ENCODE results near the gene VAMP3. TPM values are rescaled to one million over a fixed set of nuclear protein-coding genes. Genes with fewer than 3 reads are reported as not detected.

Gene VAMP3
- total RNA-seq, 1 donor from 2014 or later = 79.1 TPM

DNA sequence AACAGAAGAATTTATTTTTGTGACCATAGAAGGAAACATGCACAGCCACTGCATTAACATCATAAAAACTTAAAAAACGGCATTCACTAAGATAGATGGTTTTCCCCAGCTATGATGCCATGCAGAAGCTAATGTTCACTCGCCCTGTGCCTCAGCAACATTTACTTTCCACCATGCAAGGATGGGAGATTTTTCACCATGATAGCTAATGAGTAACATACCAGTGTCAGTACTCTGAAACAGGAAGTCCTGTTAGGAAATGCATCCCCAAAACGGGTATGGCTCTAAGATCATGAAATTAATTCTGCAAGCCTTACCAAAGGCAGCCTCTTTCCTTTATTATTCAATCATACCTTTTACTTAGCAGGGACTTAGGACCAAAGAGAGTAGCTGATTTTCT is 17.5 kb upstream of the VAMP3 start:
- H3K4me3 ChIP-seq = no peak overlapping the region
- H3K27me3 ChIP-seq = no peaks in the 10 kb centered on the region
- no peak overlapping the region for H3K27ac ChIP-seq
- no peak for DNase-seq (ENCODE audit: low spot score in 2 of 2)
- no peaks in the 10 kb centered on the region for H3K9me3 ChIP-seq
- H3K4me1 ChIP-seq = peaks cover 0 to 4% of the 10 kb centered on the region in 2 donors
- intact Hi-C loops (cut with DNase I) = no loop called here
- no peaks in the 10 kb centered on the region for H3K36me3 ChIP-seq
- TF ChIP-seq, protein P1, sequence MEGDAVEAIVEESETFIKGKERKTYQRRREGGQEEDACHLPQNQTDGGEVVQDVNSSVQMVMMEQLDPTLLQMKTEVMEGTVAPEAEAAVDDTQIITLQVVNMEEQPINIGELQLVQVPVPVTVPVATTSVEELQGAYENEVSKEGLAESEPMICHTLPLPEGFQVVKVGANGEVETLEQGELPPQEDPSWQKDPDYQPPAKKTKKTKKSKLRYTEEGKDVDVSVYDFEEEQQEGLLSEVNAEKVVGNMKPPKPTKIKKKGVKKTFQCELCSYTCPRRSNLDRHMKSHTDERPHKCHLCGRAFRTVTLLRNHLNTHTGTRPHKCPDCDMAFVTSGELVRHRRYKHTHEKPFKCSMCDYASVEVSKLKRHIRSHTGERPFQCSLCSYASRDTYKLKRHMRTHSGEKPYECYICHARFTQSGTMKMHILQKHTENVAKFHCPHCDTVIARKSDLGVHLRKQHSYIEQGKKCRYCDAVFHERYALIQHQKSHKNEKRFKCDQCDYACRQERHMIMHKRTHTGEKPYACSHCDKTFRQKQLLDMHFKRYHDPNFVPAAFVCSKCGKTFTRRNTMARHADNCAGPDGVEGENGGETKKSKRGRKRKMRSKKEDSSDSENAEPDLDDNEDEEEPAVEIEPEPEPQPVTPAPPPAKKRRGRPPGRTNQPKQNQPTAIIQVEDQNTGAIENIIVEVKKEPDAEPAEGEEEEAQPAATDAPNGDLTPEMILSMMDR (IDR thresholded peaks at IDR 0.05) = no peak

DNA sequence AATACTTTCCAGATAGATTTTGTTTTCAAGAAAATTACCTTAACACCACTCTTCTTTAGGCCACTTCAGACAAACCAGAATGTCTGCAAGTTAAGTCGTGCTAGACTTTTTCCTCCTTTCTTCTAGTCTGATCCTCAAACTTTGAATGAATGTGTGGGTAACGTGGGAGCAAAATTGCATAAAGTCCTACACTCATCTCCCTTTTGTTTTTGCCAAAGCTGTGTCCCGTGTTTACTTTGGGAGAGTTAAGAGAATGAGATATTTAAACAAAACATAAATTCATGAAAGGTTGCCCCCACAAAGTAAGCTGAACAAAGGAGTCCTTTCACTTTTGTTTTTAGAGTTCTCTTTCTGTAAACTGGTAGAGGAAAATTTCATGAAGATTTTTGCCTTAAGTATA is 16.9 kb upstream of the VAMP3 start:
- DNase-seq (ENCODE audit: low spot score in 2 of 2) = no peak
- Histone ChIP-seq H3K36me3 (no peaks in the 10 kb centered on the region), H3K4me1 (peaks cover 0 to 4% of the 10 kb centered on the region in 2 donors), H3K27me3 (no peaks in the 10 kb centered on the region), H3K27ac (no peak overlapping the region), H3K4me3 (no peak overlapping the region), H3K9me3 (no peaks in the 10 kb centered on the region)
- TF ChIP-seq, protein P1 (IDR thresholded peaks at IDR 0.05) = no peak
- intact Hi-C loops (cut with DNase I) = no loop called here

DNA sequence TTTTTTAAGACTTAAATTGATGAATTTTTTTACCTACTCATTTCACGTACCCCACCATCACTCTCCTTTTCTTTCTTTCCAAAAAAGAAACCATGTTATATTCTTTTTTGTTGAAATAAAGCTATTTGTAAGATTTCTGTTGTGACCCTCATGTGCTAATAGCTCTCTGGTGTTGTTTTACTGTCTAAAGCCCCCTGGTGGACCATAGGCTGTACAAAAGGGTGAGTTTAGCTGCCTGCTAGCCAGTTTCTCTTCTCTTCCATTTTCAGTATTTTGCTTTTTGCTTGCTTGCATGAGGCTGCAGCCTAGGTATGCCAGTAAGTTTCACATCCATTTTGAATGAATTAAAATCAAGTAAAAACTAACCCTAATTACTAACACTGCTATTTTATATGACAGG is 15.6 kb upstream of the VAMP3 start:
- intact Hi-C loops (cut with DNase I) = no loop called here
- H3K36me3 ChIP-seq = no peaks in the 10 kb centered on the region
- no peaks in the 10 kb centered on the region for H3K9me3 ChIP-seq
- H3K4me1 ChIP-seq = peaks cover 0 to 4% of the 10 kb centered on the region in 2 donors
- no peaks in the 10 kb centered on the region for H3K27me3 ChIP-seq
- H3K4me3 ChIP-seq = no peak overlapping the region
- H3K27ac ChIP-seq = no peak overlapping the region
- DNase-seq (ENCODE audit: low spot score in 2 of 2) = no peak
- TF ChIP-seq, protein P1 (IDR thresholded peaks at IDR 0.05) = no peak

DNA sequence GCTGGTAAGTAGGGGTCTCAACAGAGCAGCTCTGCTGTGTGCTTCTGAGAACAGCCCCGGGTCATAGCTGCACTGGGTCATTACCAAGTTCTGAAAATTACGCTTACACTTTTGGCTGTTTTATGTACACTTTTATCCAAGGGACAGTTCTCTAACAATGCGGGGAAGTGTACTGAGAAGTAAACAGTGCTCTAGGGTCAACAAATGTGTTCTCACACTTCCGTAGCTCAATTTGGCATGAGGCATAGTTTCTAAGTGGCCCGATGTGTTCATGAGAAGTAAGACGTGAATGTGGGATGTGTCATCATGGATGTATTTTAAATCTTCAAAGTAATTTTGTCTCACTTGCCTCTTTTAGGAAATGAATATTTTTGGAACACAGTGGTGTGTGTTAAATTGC is 10.9 kb upstream of the VAMP3 start:
- no peaks in the 10 kb centered on the region for H3K4me1 ChIP-seq
- TF ChIP-seq, protein P1 (IDR thresholded peaks at IDR 0.05) = no peak
- H3K9me3 ChIP-seq = no peaks in the 10 kb centered on the region
- no peak overlapping the region for H3K27ac ChIP-seq
- no peaks in the 10 kb centered on the region for H3K36me3 ChIP-seq
- no peak overlapping the region for H3K4me3 ChIP-seq
- intact Hi-C loops (cut with DNase I) = no loop called here
- H3K27me3 ChIP-seq = no peaks in the 10 kb centered on the region
- DNase-seq (ENCODE audit: low spot score in 2 of 2) = no peak

DNA sequence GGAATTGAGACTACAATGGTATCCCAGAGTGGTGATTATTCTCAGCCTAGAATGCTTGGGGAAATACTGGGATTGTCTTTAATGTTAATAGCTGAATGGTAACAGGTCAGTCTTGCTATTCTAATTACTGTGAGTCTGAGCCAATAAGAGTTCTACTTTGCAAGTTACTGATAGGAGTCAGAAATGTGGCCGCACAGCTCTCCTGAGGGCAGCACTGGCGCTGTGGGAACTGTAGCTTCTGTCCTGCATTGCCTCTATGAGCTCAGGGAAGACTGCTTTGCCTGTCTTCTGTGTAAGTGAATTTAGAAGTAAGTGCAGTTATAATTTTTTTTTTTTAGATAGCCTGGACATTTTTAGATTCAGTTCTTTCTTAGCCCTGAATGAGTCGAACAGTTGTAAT is 10.0 kb upstream of the VAMP3 start:
- H3K9me3 ChIP-seq = no peaks in the 10 kb centered on the region
- no peaks in the 10 kb centered on the region for H3K36me3 ChIP-seq
- DNase-seq (ENCODE audit: low spot score in 2 of 2) = no peak
- TF ChIP-seq, protein P1 (IDR thresholded peaks at IDR 0.05) = no peak
- no peak overlapping the region for H3K27ac ChIP-seq
- no peaks in the 10 kb centered on the region for H3K4me1 ChIP-seq
- intact Hi-C loops (cut with DNase I) = no loop called here
- H3K27me3 ChIP-seq = no peaks in the 10 kb centered on the region
- H3K4me3 ChIP-seq = no peak overlapping the region

DNA sequence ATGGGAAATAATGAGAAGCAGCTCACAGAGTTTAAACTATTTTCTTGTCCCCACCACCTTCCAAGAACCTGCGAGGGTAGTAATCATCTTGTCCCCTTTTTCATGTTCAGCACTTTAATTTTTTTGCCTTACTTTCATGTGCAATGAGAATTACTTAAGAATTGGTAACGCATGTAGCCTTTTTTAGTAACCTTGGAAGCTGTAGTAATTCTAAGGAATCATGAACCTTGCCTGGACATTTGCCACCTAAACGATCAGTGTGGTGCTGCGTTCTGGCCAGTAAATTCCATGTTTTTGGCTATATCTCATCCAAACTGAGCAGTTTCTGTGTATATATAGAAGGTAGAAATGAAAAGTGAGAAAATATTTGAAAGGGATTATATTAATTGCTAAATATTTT is 3.9 kb upstream of the VAMP3 start:
- no peaks in the 10 kb centered on the region for H3K9me3 ChIP-seq
- H3K27ac ChIP-seq = no peak overlapping the region
- H3K4me3 ChIP-seq = no peak overlapping the region
- no peaks in the 10 kb centered on the region for H3K27me3 ChIP-seq
- H3K4me1 ChIP-seq = peaks cover under 1 to 3% of the 10 kb centered on the region in 2 donors
- TF ChIP-seq, protein P1 (IDR thresholded peaks at IDR 0.05) = no peak
- DNase-seq (ENCODE audit: low spot score in 2 of 2) = no peak
- intact Hi-C loops (cut with DNase I) = no loop called here
- H3K36me3 ChIP-seq = no peaks in the 10 kb centered on the region

Data from ascending aorta (tissue), 2 donors.